AG04450 (cell line): ENCODE data around the gene ANO9. TPM values are rescaled to one million over a fixed set of nuclear protein-coding genes. Genes with fewer than 3 reads are reported as not detected.
A peak's percentile ranks its signal among the peaks of the same experiment; 100 is the strongest.

Experiments
- CTCF ChIA-PET: fragments of 300-600, 350-600 bp; formaldehyde crosslinking; extraction: SDS; loops from one replicate; lab custom pipeline; 2022; ENCODE audit warnings: antibody characterized with exemption, inconsistent platforms; lab: Charles Lee
- POLR2A ChIA-PET: fragments of 350-600 bp; formaldehyde crosslinking; extraction: SDS; loops from one replicate; lab custom pipeline; 2021; ENCODE audit warnings: antibody characterized with exemption, inconsistent platforms; lab: Yijun Ruan, JAX
- DNase-seq: peaks from one replicate; pipeline ENCODE4 v3.0.0-alpha.2; 2011; ENCODE audit warnings: low read depth, low spot score
- H3K27ac ChIP-seq: one replicate; pipeline ENCODE4 v1.5.1; 2012; ENCODE audit warnings: low read depth, low read length, control low read depth
- H3K27me3 ChIP-seq: one replicate; pipeline ENCODE4 v1.6.0; 2012; ENCODE audit warnings: low read length; ENCODE audit not compliant: control insufficient read depth, insufficient read depth
- H3K4me3 ChIP-seq: 2 replicates; pipeline ENCODE4 v1.5.1; 2011; ENCODE audit warnings: mild to moderate bottlenecking, low read depth, low read length, control low read depth
- H3K9me3 ChIP-seq: 2 replicates; pipeline ENCODE4 v1.5.1; 2012; ENCODE audit warnings: low read length; ENCODE audit not compliant: control insufficient read depth, insufficient read depth
- polyA plus RNA-seq: library from polyadenylated mRNA; depleted of rRNA; stranded (reverse); fragments of >200 nt; gene quantifications from 2 replicates; pipeline ENCODE4 v1.2.3, GENCODE V29; 2011
- TF ChIP-seq, protein P1 (sequence below): IDR thresholded peaks from 2 replicates; pipeline ENCODE4 v1.5.1; 2011; ENCODE audit warnings: low read depth, low read length, control low read depth, inconsistent platforms

ANO9 gene
- polyA plus RNA-seq, 1 experiment = 0.10 TPM

DNA sequence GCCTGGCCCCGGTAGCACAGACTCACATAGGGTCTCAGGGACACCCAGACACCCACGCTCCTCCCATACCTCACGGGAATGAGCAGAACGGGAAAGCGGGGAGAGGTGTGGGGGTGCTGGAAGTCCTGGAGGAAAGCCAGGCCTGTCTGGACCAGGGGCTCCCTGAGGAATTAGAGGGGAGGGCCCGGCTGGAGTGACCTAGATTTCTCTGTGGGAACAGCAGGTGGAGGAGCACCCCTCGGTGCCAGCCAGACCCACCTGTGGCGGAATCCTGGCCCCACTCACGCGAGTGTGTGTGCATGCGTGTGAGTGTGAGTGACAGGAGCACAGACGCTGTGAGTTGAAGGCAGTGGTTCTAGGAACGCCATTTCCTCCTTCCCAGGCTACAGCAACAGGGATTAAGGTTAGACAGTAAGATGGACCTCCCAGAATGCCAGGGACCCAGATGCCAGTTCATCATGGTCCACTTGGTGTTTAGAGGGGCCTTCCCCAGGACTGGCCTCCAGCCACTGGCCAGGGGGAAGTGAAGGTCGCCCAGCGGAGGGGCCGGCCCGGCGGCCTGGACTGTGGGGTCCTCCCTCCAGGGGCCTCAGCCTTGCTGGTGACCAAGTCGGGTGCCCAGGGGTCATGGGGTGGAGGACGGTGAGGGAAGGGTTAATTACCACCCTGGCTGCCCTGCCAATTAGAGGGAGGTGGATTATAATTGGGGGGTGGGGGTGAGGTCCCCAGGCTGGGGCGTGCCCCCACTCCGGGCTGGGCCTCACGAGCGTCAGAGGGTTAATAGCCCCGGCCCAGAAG lies 46.8 kb downstream of the ANO9 start:
- peaks cover 22% of the 10 kb centered on the region for H3K9me3 ChIP-seq
- ChIA-PET CTCF (no interaction called here), POLR2A (no interaction called here)

DNA sequence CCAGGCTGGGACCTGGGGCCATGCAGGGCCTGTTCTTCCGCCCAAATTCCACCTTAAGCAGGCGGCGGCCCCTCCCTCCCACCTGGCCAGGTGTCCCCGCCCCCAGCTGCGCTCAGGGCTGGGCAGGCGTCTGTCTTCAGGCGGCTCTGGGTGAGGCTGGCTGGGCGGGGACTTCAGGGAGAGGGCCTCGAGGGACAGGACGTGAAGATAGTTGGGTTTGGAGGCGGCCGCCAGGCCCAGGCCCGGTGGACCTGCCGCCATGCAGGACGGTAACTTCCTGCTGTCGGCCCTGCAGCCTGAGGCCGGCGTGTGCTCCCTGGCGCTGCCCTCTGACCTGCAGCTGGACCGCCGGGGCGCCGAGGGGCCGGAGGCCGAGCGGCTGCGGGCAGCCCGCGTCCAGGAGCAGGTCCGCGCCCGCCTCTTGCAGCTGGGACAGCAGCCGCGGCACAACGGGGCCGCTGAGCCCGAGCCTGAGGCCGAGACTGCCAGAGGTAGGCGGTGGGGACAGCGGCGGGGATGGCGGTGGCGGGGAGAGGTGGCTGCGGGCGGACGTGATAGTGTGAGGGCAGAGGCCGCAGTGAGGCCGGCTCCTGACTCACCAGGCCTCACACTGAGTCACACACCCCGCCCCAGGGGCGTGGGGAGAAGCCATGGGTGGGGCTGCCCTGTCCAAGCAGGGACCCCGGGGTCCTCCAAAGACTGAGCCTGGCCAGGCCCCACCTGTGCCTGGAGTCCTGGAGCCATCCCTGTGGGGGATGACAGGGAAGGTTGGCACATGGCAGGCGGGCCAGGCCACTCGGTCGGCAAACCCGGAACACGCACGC lies 47.6 kb downstream of the ANO9 start, which contains the start of gene PKP3:
Gene PKP3 (plus strand): TSS at position 176 of the 824 bp plus-strand sequence. CDS start 84 bp downstream, at position 260.
- Histone ChIP-seq H3K27me3 (no peaks in the 10 kb centered on the region), H3K9me3 (peaks cover 15% of the 10 kb centered on the region; the same call in 1 of the 2 replicates), H3K27ac (no peak within 1 kb of the TSS), H3K4me3 (peak within 1 kb of the TSS; percentile 7; the same call in 1 of the 2 replicates)
- ChIA-PET CTCF (no interaction called here), POLR2A (interaction anchor here (1.4 kb wide), 1 partner anchor 13 kb away, joined by 3 read pairs; no protein-coding TSS in a partner anchor)
- DNase-seq = no peak
- TF ChIP-seq, protein P1, sequence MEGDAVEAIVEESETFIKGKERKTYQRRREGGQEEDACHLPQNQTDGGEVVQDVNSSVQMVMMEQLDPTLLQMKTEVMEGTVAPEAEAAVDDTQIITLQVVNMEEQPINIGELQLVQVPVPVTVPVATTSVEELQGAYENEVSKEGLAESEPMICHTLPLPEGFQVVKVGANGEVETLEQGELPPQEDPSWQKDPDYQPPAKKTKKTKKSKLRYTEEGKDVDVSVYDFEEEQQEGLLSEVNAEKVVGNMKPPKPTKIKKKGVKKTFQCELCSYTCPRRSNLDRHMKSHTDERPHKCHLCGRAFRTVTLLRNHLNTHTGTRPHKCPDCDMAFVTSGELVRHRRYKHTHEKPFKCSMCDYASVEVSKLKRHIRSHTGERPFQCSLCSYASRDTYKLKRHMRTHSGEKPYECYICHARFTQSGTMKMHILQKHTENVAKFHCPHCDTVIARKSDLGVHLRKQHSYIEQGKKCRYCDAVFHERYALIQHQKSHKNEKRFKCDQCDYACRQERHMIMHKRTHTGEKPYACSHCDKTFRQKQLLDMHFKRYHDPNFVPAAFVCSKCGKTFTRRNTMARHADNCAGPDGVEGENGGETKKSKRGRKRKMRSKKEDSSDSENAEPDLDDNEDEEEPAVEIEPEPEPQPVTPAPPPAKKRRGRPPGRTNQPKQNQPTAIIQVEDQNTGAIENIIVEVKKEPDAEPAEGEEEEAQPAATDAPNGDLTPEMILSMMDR = no peak

More for the DNA sequence above, 46.8 kb downstream of the ANO9 start:
- Histone ChIP-seq H3K4me3 (no peak overlapping the region), H3K27me3 (no peaks in the 10 kb centered on the region), H3K27ac (no peak overlapping the region)
- TF ChIP-seq, protein P1 = no peak
- DNase-seq = no peak

DNA sequence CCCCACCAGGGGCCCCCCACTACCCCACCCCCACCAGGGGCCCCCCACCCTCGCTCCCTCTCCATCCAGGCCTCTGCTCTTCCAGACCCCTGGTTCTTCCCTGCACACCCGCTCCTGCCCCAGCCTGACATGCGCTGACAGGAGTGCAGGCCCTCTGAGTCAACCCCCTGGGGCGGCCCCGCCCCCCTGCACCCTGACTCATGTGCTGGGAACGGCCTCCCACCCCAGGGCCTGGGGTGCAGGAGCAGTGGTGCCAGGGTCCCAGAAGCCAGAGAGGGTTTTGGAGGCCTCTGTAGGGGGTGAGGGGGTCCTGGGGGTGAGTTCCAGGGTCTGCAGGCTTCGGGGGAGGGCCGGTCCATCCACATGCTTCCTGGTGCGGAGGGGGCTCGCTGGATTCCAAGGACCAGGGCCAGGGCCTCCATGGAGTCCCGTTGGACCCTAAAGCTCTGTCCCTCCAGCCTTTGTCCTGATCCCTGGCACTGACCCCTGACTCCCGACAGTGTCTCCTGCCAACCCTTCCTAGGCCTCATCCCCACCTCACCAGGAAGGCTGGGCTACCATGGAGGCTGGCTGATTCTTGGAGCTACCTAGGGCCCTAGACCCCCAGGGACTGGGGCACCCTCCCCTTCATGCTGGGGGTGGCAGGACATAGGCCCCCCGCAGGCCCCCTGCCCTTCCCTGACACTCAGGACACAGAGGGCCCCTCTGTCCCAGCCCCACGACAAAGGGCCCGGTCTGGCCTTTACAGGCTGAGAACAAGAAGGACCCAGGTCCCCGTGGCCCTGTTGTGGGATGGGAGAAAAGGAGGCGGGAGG lies 48.4 kb downstream of the ANO9 start:
- peak; percentile 42 for DNase-seq
- H3K27ac ChIP-seq = no peak overlapping the region
- TF ChIP-seq, protein P1 = no peak
- H3K4me3 ChIP-seq = no peak overlapping the region
- peaks cover 10% of the 10 kb centered on the region; the same call in 1 of the 2 replicates for H3K9me3 ChIP-seq
- no peaks in the 10 kb centered on the region for H3K27me3 ChIP-seq
- ChIA-PET CTCF (no interaction called here), POLR2A (interaction anchor here (1.4 kb wide), 1 partner anchor 14 kb away, joined by 3 read pairs; no protein-coding TSS in a partner anchor)

DNA sequence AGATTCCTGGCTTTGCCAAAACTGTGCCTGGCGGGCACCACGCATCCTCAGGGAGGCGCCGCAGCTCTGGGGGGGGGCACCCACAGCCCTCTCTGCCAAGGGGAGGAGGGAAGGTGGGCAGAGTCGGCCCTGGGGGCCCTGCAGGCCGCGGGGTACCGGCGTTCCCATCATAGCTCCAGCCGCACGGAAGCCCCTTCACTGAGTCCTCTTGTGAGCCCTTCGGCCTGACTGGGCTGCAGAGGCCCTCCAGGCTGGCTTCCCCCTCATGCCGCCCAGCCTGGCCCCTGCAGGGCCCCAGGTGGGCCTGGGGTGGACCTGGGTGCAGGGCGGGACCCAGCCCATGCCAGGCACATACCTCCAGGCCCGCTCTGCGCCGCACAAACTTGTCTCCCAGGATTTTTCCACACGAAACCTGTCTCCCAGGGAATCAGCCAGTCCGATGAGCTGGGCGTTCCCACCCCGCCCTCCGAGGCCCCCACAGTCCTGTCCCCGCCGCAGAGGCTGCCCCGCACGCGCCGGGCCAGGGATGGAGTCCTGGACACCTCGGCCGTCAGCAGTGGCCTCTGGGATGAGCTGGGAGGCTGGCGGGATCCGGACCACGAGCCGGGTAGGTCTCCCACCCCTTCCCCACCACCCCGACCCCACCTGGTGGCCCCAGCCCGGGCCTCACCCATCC lies 49.6 kb downstream of the ANO9 start:
- H3K9me3 ChIP-seq = peaks cover 7% of the 10 kb centered on the region; the same call in 1 of the 2 replicates
- no peak overlapping the region for H3K4me3 ChIP-seq
- no peak for DNase-seq
- TF ChIP-seq, protein P1 = no peak
- no peaks in the 10 kb centered on the region for H3K27me3 ChIP-seq
- CTCF ChIA-PET = interaction anchor here (0.6 kb wide), 1 partner anchor 141 kb away, joined by 3 read pairs; no protein-coding TSS in a partner anchor
- H3K27ac ChIP-seq = no peak overlapping the region
- POLR2A ChIA-PET = interaction anchor here (0.6 kb wide), 1 partner anchor 14 kb away, joined by 3 read pairs; no protein-coding TSS in a partner anchor
